ENCODE data around the gene TMCO1.
A peak's percentile ranks its signal among the peaks of the same experiment; 100 is the strongest.
"Not testable (repeated sequence)": the region's sequence is repeated elsewhere in the genome, so short reads cannot be mapped to it uniquely, and the experiment has no call there.

TMCO1 gene

DNA sequence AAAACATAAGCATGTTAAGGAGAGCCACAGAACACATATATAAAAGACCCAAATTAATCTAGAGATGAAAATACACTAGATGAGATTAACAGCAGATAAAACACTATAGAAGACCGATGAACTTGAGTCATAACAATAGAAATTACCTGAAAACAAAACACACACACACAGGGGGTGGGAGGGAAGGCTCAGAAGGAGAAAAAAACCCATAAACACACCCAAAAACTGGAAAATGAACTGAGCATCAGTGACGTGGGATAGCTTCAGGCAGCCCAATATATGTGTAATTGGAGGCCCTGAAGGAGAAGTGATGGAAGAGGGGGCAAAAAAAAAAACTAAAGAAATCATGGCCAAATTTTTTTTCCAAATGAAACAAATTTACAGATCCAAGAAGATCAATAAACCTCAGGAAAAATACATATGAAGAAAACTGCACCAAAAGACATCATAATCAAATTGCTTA, 81.7 kb downstream of the TMCO1 start:
- no peak for DNase-seq (ENCODE audit: low spot score)

DNA sequence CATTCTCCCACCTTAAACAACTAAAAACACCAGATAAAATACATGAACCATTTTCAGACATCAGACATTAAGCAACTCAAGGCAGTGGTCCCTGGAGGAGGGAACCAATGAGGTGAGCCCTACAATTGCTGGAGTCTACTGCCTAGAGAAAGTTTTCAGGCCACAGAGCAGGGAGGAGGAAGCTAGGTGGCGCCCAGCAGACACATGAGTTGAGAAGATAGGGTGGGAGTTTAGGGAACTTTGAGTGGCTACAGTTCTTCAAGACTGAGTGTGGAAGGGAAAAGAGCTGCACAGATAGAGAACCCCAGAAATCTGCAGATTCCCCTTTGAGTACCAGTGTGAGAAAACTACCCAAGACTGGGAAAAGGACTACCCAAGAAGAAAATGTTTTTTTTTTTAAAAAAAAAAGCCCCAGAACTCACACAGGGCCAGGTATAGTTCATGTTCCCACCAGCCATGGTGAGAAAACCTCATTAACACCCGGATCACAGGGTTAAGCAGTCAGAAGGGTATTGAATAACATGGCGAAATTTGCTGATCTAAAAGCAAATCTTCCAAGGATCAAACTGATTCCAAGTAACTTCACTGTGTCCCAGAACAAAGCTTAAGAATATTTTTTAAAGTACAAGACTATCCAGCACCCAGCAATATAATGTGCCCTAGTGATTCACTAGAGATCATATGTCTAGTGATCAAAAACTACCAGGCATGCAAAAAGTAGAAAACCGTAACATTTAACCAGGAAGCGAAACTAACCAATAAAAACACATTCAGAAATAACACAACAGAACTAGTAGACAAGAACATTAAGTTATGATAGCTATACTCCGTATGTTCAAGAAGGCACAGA, 82.3 kb downstream of the TMCO1 start:
- no peak for DNase-seq (ENCODE audit: low spot score)

DNA sequence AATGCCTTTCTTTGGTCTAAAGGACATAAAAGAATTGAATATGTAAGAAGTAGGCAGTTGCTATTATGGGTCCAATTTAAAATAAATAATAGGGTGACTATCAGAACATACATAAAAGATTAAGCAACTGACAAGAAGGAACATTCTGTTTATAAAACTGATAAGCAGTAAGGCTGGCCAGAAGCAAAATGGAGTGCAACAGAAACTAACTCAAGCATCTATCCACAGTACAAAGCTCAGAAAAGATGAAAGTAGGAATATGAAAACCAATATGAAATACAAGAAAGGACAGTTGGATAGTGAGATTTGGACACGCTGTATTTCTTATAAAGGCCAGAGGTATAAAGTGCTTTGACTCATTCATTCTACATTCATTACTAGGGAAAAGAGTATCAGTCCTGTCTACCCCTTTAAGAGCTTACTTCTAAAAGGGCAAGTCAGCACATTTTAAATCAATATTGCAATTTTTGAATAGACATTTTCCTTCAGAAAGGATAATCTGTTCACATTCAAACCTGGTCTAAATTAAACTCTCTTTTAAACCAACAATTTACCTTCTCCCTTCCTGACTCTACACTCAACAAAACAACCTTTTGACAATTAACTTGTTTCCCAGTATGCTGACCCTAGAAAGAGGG, 84.7 kb downstream of the TMCO1 start:
- no peak for DNase-seq (ENCODE audit: low spot score)

DNA sequence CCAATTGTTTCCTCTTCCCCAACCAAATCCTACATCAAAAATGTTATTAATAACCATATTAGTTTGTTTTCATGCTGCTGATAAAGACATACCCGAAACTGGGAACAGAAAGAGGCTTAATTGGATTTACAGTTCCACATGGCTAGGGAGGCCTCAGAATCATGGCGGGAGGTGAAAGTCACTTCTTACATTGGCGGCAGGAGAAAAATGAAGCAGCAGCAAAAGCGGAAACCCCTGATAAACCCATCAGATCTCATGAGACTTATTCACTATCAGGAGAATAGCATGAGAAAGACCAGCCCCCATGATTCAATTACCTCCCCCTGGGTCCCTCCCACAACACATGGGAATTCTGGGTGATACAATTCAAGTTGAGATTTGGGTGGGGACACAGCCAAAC, 87.9 kb downstream of the TMCO1 start:
- not testable (repeated sequence) for DNase-seq (ENCODE audit: low spot score)

DNA sequence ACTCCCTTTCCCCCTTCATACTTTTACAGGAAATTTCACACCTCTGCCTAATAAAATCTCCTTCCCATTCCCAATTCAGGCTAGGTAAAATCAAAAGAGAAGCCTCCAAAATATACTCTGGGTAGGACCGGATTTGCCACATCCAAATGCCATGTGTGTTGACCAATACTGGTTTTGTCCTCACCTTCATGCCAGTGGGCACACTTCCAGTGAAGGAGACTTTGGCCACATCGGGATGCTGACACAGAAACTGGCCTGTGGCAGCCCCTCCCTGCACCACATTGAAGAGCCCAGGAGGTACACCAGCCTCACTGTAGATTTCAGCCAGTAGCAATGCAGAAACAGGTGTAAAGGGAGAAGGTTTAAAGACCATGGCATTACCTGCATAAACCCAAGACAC, 88.4 kb downstream of the TMCO1 start:
- no peak for DNase-seq (ENCODE audit: low spot score)

DNA sequence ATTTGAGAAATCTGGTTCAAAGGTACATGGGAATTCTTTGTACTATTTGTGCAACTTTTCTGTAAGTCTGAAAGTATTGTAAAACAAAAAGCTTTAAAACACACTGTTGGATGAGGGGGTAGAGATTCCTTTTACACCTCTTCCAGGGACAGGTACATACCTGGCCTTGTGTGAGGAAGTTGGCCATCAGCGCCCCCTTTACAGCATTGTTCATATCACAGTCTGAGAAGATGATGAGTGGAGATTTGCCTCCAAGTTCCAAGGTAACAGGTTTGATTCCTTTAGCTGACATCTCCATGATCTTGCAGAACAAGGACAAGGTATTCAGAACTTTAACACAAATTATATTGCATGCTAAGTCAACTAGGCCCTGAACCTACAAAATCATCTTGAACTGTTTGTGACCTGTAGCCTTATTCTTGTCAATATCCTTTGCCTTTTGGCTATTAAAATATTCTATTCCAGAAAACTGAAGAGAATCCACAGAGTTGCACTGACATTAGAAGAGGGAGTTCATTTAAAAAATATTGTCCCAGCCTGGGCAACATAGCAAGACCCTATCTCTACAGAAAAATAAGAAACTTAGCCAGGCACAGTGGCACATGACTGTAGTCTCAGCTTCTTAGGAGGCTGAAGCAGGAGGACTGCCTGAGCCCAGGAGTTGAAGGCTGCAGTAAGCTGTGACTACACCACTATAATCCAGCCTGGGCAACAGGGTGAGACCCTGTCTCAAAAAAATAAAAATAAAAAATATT, 89.2 kb downstream of the TMCO1 start:
- DNase-seq (ENCODE audit: low spot score), result no peak

DNA sequence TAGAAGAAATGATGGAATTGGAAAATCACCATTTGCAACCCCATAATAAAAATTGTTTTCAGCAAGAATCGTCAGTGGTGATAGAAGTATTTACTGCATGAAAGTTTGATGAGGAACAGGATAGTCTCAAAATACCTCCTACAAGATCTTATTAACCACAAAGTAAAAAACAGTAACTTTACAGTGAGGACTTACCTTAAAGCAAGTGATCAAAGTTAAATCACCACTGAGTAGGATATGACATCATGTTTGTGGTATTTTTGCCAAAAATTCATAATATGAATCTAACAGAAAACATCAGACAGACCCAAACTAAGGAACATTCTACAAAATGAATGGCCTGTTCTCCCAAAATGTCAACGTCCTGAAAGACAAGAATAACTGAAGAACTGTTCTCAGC, 90.2 kb downstream of the TMCO1 start:
- peak; percentile 44 for DNase-seq (ENCODE audit: low spot score)

Measured in COLO829 (cell line).